HEK293 (cell line): ENCODE data around the gene PRELID2.

ENCODE experiments used
- CTCF ChIA-PET: fragments of 350-600 bp; formaldehyde crosslinking; extraction: SDS; loops from one replicate; lab custom pipeline; 2021; ENCODE audit warnings: antibody characterized with exemption; lab: Yijun Ruan, JAX
- POLR2A ChIA-PET: fragments of 300-600 bp; formaldehyde crosslinking; extraction: SDS; loops from one replicate; lab custom pipeline; 2020; ENCODE audit warnings: antibody characterized with exemption, inconsistent platforms; lab: Yijun Ruan, JAX
- H3K27ac ChIP-seq: fragments of 200-500 bp; sonication (Bioruptor generic); 2 replicates; pipeline ENCODE4 v1.5.1; 2014; ENCODE audit warnings: low read depth, low read length, control low read depth, inconsistent platforms; ENCODE audit errors: extremely low read depth
- H3K36me3 ChIP-seq, 2 experiments: fragments of 200-500 bp in 1 of 2; sonication (Bioruptor generic) in 1 of 2; 1 replicate in 1 of 2; 2 replicates in 1 of 2; pipeline ENCODE4 v1.5.1; 2014 to 2017; ENCODE audit warnings: inconsistent platforms in 2 of 2, low read length in 2 of 2; ENCODE audit not compliant: control insufficient read depth in 2 of 2, insufficient read depth in 1 of 2
- H3K4me1 ChIP-seq: fragments of 200-500 bp; sonication (Bioruptor generic); 2 replicates; pipeline ENCODE4 v1.5.1; 2014; ENCODE audit warnings: mild to moderate bottlenecking, low read length, inconsistent platforms; ENCODE audit not compliant: control insufficient read depth, insufficient read depth
- H3K4me3 ChIP-seq: 2 replicates; pipeline ENCODE4 v1.5.1; 2011; ENCODE audit warnings: low read depth, mild to moderate bottlenecking, control low read depth, low read length, moderate library complexity
- H3K9me3 ChIP-seq: fragments of 200-500 bp; sonication (Bioruptor generic); 2 replicates; pipeline ENCODE4 v1.5.1; 2014; ENCODE audit warnings: low read depth, low read length, inconsistent platforms; ENCODE audit not compliant: control insufficient read depth, insufficient read depth
- CTCF ChIP-seq: fragments of 450-650 bp; formaldehyde crosslinking; IDR thresholded peaks from 2 replicates; pipeline ENCODE4 v1.5.1; 2016; ENCODE audit warnings: missing biosample characterization, missing genetic modification characterization
- KLF17 ChIP-seq: fragments of 450-650 bp; formaldehyde crosslinking; IDR thresholded peaks from 2 replicates; pipeline ENCODE4 v1.5.1; 2016; ENCODE audit warnings: missing biosample characterization, missing genetic modification characterization
- RBAK ChIP-seq: fragments of 450-650 bp; formaldehyde crosslinking; IDR thresholded peaks from 2 replicates; pipeline ENCODE4 v1.5.1; 2016; ENCODE audit warnings: missing biosample characterization, missing genetic modification characterization
- SCRT2 ChIP-seq: fragments of 450-650 bp; formaldehyde crosslinking; IDR thresholded peaks from 2 replicates; pipeline ENCODE4 v1.5.1; 2016; ENCODE audit warnings: missing biosample characterization, missing genetic modification characterization
- TCF7L2 ChIP-seq: IDR thresholded peaks from 2 replicates; pipeline ENCODE4 v1.6.1; 2011; ENCODE audit warnings: low read depth, mild to moderate bottlenecking, inconsistent platforms, low read length, moderate library complexity, borderline replicate concordance
- ZBTB11 ChIP-seq: fragments of 450-650 bp; formaldehyde crosslinking; conservative IDR thresholded peaks from 2 replicates; pipeline ENCODE4 v1.5.1; 2016; ENCODE audit warnings: low read depth, missing biosample characterization, missing genetic modification characterization
- ZBTB20 ChIP-seq: fragments of 450-650 bp; formaldehyde crosslinking; IDR thresholded peaks from 2 replicates; pipeline ENCODE4 v1.5.1; 2016; ENCODE audit warnings: missing biosample characterization, missing genetic modification characterization
- ZBTB7A ChIP-seq: fragments of 450-650 bp; formaldehyde crosslinking; IDR thresholded peaks from 2 replicates; pipeline ENCODE4 v1.5.1; 2016; ENCODE audit warnings: low read depth, missing biosample characterization, missing genetic modification characterization
- ZFP3 ChIP-seq: fragments of 450-650 bp; formaldehyde crosslinking; IDR thresholded peaks from 2 replicates; pipeline ENCODE4 v1.5.1; 2016; ENCODE audit warnings: low read depth, missing biosample characterization, missing genetic modification characterization
- ZFP69B ChIP-seq: fragments of 450-650 bp; formaldehyde crosslinking; IDR thresholded peaks from 2 replicates; pipeline ENCODE4 v1.5.1; 2016; ENCODE audit warnings: missing biosample characterization, missing genetic modification characterization
- ZNF132 ChIP-seq: fragments of 450-650 bp; formaldehyde crosslinking; IDR thresholded peaks from 2 replicates; pipeline ENCODE4 v1.5.1; 2017; ENCODE audit warnings: missing biosample characterization, missing genetic modification characterization, borderline replicate concordance
- ZNF138 ChIP-seq: fragments of 450-650 bp; formaldehyde crosslinking; IDR thresholded peaks from 2 replicates; pipeline ENCODE4 v1.5.1; 2016; ENCODE audit warnings: missing biosample characterization, missing genetic modification characterization, borderline replicate concordance
- ZNF140 ChIP-seq: fragments of 450-650 bp; formaldehyde crosslinking; IDR thresholded peaks from 2 replicates; pipeline ENCODE4 v1.5.1; 2016; ENCODE audit warnings: missing biosample characterization, missing genetic modification characterization
- ZNF157 ChIP-seq: fragments of 450-650 bp; formaldehyde crosslinking; IDR thresholded peaks from 2 replicates; pipeline ENCODE4 v1.5.1; 2016; ENCODE audit warnings: missing biosample characterization, missing genetic modification characterization
- ZNF292 ChIP-seq: fragments of 450-650 bp; formaldehyde crosslinking; IDR thresholded peaks from 2 replicates; pipeline ENCODE4 v1.5.1; 2016; ENCODE audit warnings: low read depth, missing biosample characterization, missing genetic modification characterization, borderline replicate concordance
- ZNF433 ChIP-seq: fragments of 450-650 bp; formaldehyde crosslinking; IDR thresholded peaks from 2 replicates; pipeline ENCODE4 v1.5.1; 2016; ENCODE audit warnings: missing biosample characterization, missing genetic modification characterization, low read depth
- ZNF514 ChIP-seq: fragments of 450-650 bp; formaldehyde crosslinking; IDR thresholded peaks from 2 replicates; pipeline ENCODE4 v1.5.1; 2016; ENCODE audit warnings: missing biosample characterization, missing genetic modification characterization
- ZNF530 ChIP-seq: fragments of 450-650 bp; formaldehyde crosslinking; IDR thresholded peaks from 2 replicates; pipeline ENCODE4 v1.5.1; 2016; ENCODE audit warnings: low read depth, missing biosample characterization, missing genetic modification characterization
- ZNF639 ChIP-seq: fragments of 450-650 bp; formaldehyde crosslinking; IDR thresholded peaks from 2 replicates; pipeline ENCODE4 v1.5.1; 2016; ENCODE audit warnings: missing biosample characterization, missing genetic modification characterization
- ZNF660 ChIP-seq: fragments of 450-650 bp; IDR thresholded peaks from 2 replicates; pipeline ENCODE4 v1.5.1; 2018; ENCODE audit warnings: missing biosample characterization, mild to moderate bottlenecking, missing genetic modification characterization

Gene PRELID2

GRCh38 chr5:145848854-145849253, 13.7 kb upstream of the PRELID2 start:
- no peaks in the 10 kb centered on the region for H3K4me1 ChIP-seq
- POLR2A ChIA-PET = interaction anchor here (1.1 kb wide), 1 partner anchor 14 kb away, joined by 3 read pairs; the partner anchor contains the start of gene PRELID2
- H3K9me3 ChIP-seq = no peaks in the 10 kb centered on the region
- no peaks in the 10 kb centered on the region for H3K36me3 ChIP-seq
- CTCF ChIA-PET = no interaction called here
- no peak overlapping the region for H3K4me3 ChIP-seq
- TF ChIP-seq ZNF433 (no peak), SCRT2 (tag by site-specific recombination) (no peak), ZNF530 (tag by site-specific recombination) (no peak), CTCF (tag by site-specific recombination) (no peak), ZBTB20 (tag by site-specific recombination) (no peak), ZNF514 (no peak), ZNF157 (no peak), ZFP69B (tag by site-specific recombination) (no peak), ZNF292 (tag by site-specific recombination) (no peak), KLF17 (tag by site-specific recombination) (no peak), ZNF132 (tag by site-specific recombination) (no peak), TCF7L2 (no peak), ZNF660 (tag by site-specific recombination) (no peak), RBAK (no peak), ZBTB7A (tag by site-specific recombination) (no peak), ZFP3 (no peak), ZNF639 (tag by site-specific recombination) (no peak), ZNF138 (tag by site-specific recombination) (no peak), ZNF140 (tag by site-specific recombination) (no peak), ZBTB11 (no peak)
- no peak overlapping the region for H3K27ac ChIP-seq
